HepG2 (cell line): ENCODE measurements around the gene EFNA2. TPM values are rescaled to one million over a fixed set of nuclear protein-coding genes. Genes with fewer than 3 reads are reported as not detected.

Source experiments
- CCAR2 ChIP-seq: fragments of 200-400 bp; formaldehyde crosslinking; optimal IDR thresholded peaks from 2 replicates; pipeline ENCODE3; 2018; ENCODE audit warnings: low read depth, mild to moderate bottlenecking, low read length, moderate library complexity
- E2F2 ChIP-seq: sonication (generic); formaldehyde crosslinking; IDR thresholded peaks from 2 replicates; pipeline ENCODE4 v1.4.0; 2020; ENCODE audit warnings: missing genetic modification reagents, borderline replicate concordance
- FOSL2 ChIP-seq: sonication (generic); formaldehyde crosslinking; IDR thresholded peaks from 2 replicates; pipeline ENCODE4 v1.4.0; 2020; ENCODE audit warnings: missing genetic modification reagents
- FOXJ3 ChIP-seq: sonication (generic); formaldehyde crosslinking; IDR thresholded peaks from 2 replicates; pipeline ENCODE4 v1.4.0; 2020; ENCODE audit warnings: missing genetic modification reagents, mild to moderate bottlenecking, borderline replicate concordance
- KDM1A ChIP-seq: IDR thresholded peaks from 2 replicates; pipeline ENCODE4 v1.6.1; 2016; ENCODE audit warnings: missing compliant biosample characterization
- MXD1 ChIP-seq: sonication (generic); formaldehyde crosslinking; IDR thresholded peaks from 2 replicates; pipeline ENCODE4 v1.4.0; 2020; ENCODE audit warnings: mild to moderate bottlenecking, missing genetic modification reagents
- PCBP1 ChIP-seq: fragments of 200-400 bp; formaldehyde crosslinking; IDR thresholded peaks from 2 replicates; pipeline ENCODE4 v1.6.1; 2017; ENCODE audit warnings: mild to moderate bottlenecking, low read depth, low read length, borderline replicate concordance
- RNF219 ChIP-seq: sonication (generic); formaldehyde crosslinking; IDR thresholded peaks from 2 replicates; pipeline ENCODE4 v1.5.0; 2020; ENCODE audit warnings: mild to moderate bottlenecking, missing genetic modification reagents
- SCMH1 ChIP-seq: sonication (generic); formaldehyde crosslinking; IDR thresholded peaks from 2 replicates; pipeline ENCODE4 v1.9.0; 2021; ENCODE audit warnings: missing genetic modification reagents, mild to moderate bottlenecking, borderline replicate concordance
- SMAD3 ChIP-seq: sonication (generic); formaldehyde crosslinking; IDR thresholded peaks from 2 replicates; pipeline ENCODE4 v1.4.0; 2020; ENCODE audit warnings: missing genetic modification reagents
- SP1 ChIP-seq, 2 experiments: fragments of 450-650 bp in 1 of 2; sonication (generic) in 1 of 2; formaldehyde crosslinking in 1 of 2; IDR thresholded peaks; 2 replicates each; pipeline versions ENCODE4 v1.4.0 to v1.6.1; 2016 to 2020; ENCODE audit warnings: missing genetic modification reagents in 1 of 2
- SP5 ChIP-seq: IDR thresholded peaks from 2 replicates; pipeline ENCODE4 v1.6.1; 2016; ENCODE audit warnings: low read depth, borderline replicate concordance
- STAG1 ChIP-seq: sonication (generic); formaldehyde crosslinking; IDR thresholded peaks from 2 replicates; pipeline ENCODE4 v1.4.0; 2020; ENCODE audit warnings: missing genetic modification reagents
- SYNCRIP ChIP-seq: fragments of 200-400 bp; formaldehyde crosslinking; IDR thresholded peaks from 2 replicates; pipeline ENCODE4 v1.6.1; 2018; ENCODE audit warnings: mild to moderate bottlenecking, low read depth, low read length; ENCODE audit not compliant: insufficient read depth
- TCF7 ChIP-seq: sonication (generic); IDR thresholded peaks from 2 replicates; pipeline ENCODE4 v1.6.1; 2016; ENCODE audit warnings: antibody characterized with exemption, low read depth
- YEATS2 ChIP-seq: sonication (generic); formaldehyde crosslinking; IDR thresholded peaks from 2 replicates; pipeline ENCODE4 v1.4.0; 2020; ENCODE audit warnings: missing genetic modification reagents, borderline replicate concordance
- ZBTB38 ChIP-seq: sonication (generic); formaldehyde crosslinking; IDR thresholded peaks from 2 replicates; pipeline ENCODE4 v1.5.1; 2020; ENCODE audit warnings: mild to moderate bottlenecking, missing genetic modification reagents
- ZBTB44 ChIP-seq: sonication (generic); formaldehyde crosslinking; IDR thresholded peaks from 2 replicates; pipeline ENCODE4 v1.4.0; 2020; ENCODE audit warnings: missing genetic modification reagents
- ZNF446 ChIP-seq: sonication (generic); formaldehyde crosslinking; IDR thresholded peaks from 2 replicates; pipeline ENCODE4 v1.5.0; 2020; ENCODE audit warnings: mild to moderate bottlenecking, missing genetic modification reagents
- ZNF530 ChIP-seq: sonication (generic); formaldehyde crosslinking; IDR thresholded peaks from 2 replicates; pipeline ENCODE4 v1.5.0; 2020; ENCODE audit warnings: low read depth, mild to moderate bottlenecking, missing genetic modification reagents
- ZNF691 ChIP-seq: sonication (generic); formaldehyde crosslinking; IDR thresholded peaks from 2 replicates; pipeline ENCODE4 v1.4.0; 2020; ENCODE audit warnings: missing genetic modification reagents, low read depth, mild to moderate bottlenecking, borderline replicate concordance
- ZSCAN21 ChIP-seq: sonication (generic); formaldehyde crosslinking; IDR thresholded peaks from 2 replicates; pipeline ENCODE4 v1.8.0; 2022; ENCODE audit warnings: mild to moderate bottlenecking, missing genetic modification reagents, moderate library complexity, borderline replicate concordance
- polyA plus RNA-seq, 8 experiments: library from polyadenylated mRNA; depleted of rRNA in 3 of 8; stranded (reverse) in 7 of 8; unstranded in 1 of 8; fragments of >200 nt; fragmentation: Illumina TruSeq in 4 of 8; extraction: Trizol in 4 of 8; gene quantifications; 2 replicates each; pipeline versions ENCODE4 v1.2.1 to v1.2.3, GENCODE V29; 2011 to 2016; ENCODE audit warnings: low read depth in 4 of 8, missing spikeins in 1 of 8, mixed read lengths in 1 of 8; ENCODE audit not compliant: insufficient read depth in 1 of 8
- total RNA-seq, 5 experiments: library from RNA; depleted of rRNA; stranded (reverse); fragments of >200 nt; fragmentation: Illumina TruSeq; extraction: Trizol; gene quantifications; 2 replicates each; pipeline ENCODE4 v1.2.3, GENCODE V29; 2016; ENCODE audit warnings: low read depth in 1 of 5

The EFNA2 gene
- total and polyA plus RNA-seq, 2 of the 13 experiments (the other 11 are each of a cell fraction or from before 2014, with no cell fraction given) = 6.0 to 9.9 TPM

GRCh38 chr19:1248139-1248785 is 37.4 kb upstream of the EFNA2 start, which contains the start of gene MIDN (continued):
- TF ChIP-seq E2F2 (CRISPR knock-in tag) (no peak), SYNCRIP (no peak), PCBP1 (no peak), SP5 (CRISPR knock-in tag) (peak; percentile 81), STAG1 (peak; percentile 19; the same call in 1 of the 2 replicates), SCMH1 (CRISPR knock-in tag) (no peak), RNF219 (CRISPR knock-in tag) (no peak), YEATS2 (CRISPR knock-in tag) (no peak; the same call in 1 of the 2 replicates), ZNF691 (no peak; the same call in 1 of the 2 replicates), ZNF530 (CRISPR knock-in tag) (no peak), CCAR2 (no peak), ZBTB44 (no peak), SP1 (IDR thresholded peaks at IDR 0.05) (no peak), SP1 (CRISPR knock-in tag; IDR thresholded peaks at IDR 0.05) (peak; percentile 41), SMAD3 (0 out of 2 replicates have a peak, but pooled peaks have one; percentile 33), ZNF446 (CRISPR knock-in tag) (0 out of 2 replicates have a peak, but pooled peaks have one; percentile 41), MXD1 (CRISPR knock-in tag) (peak; percentile 78), ZSCAN21 (CRISPR knock-in tag) (peak; percentile 81; the same call in 1 of the 2 replicates), KDM1A (0 out of 2 replicates have a peak, but pooled peaks have one; percentile 4), FOXJ3 (CRISPR knock-in tag) (0 out of 2 replicates have a peak, but pooled peaks have one; percentile 23), TCF7 (no peak), ZBTB38 (CRISPR knock-in tag) (no peak; the same call in 1 of the 2 replicates), FOSL2 (CRISPR knock-in tag) (peak; percentile 78)
